Neural cell (in vitro differentiated cells): ENCODE results near the gene EPOP. TPM values are rescaled to one million over a fixed set of nuclear protein-coding genes. Genes with fewer than 3 reads are reported as not detected.

Source experiments
- H2AFZ ChIP-seq: fragments of 200-600, 300-800 bp; sonication (generic), shearing (Covaris generic); 2 replicates; pipeline ENCODE4 v1.6.0; 2014; ENCODE audit warnings: low read depth, mild to moderate bottlenecking, antibody characterized with exemption, low read length, moderate library complexity
- H3F3A ChIP-seq: fragments of 200-600 bp; shearing (Covaris generic); 2 replicates; pipeline ENCODE4 v1.6.1; 2016; ENCODE audit warnings: mild to moderate bottlenecking, moderate library complexity, mixed read lengths, antibody characterized with exemption, low read length; ENCODE audit not compliant: insufficient read depth, poor library complexity, severe bottlenecking
- H3K27ac ChIP-seq: fragments of 200-600, 300-800 bp; sonication (generic), shearing (Covaris generic); 2 replicates; pipeline ENCODE4 v1.5.1; 2014; ENCODE audit warnings: mild to moderate bottlenecking, low read length, moderate library complexity
- H3K27me3 ChIP-seq: fragments of 300-800, 200-600 bp; sonication (generic), shearing (Covaris generic); 2 replicates; pipeline ENCODE4 v1.6.0; 2014; ENCODE audit warnings: mild to moderate bottlenecking, low read depth, low read length, moderate library complexity; ENCODE audit not compliant: insufficient read depth
- H3K36me3 ChIP-seq: fragments of 300-800, 200-600 bp; sonication (generic), shearing (Covaris generic); 2 replicates; pipeline ENCODE4 v1.5.1; 2014; ENCODE audit warnings: mild to moderate bottlenecking, antibody characterized with exemption, low read length, moderate library complexity; ENCODE audit not compliant: insufficient read depth
- H3K4me2 ChIP-seq: fragments of 300-800, 200-600 bp; sonication (generic), shearing (Covaris generic); 2 replicates; pipeline ENCODE4 v1.6.0; 2014; ENCODE audit warnings: mild to moderate bottlenecking, low read length
- H3K4me3 ChIP-seq: fragments of 300-800, 200-600 bp; sonication (generic), shearing (Covaris generic); 2 replicates; pipeline ENCODE4 v1.5.1; 2014; ENCODE audit warnings: mild to moderate bottlenecking, low read length, moderate library complexity
- H3K79me2 ChIP-seq: fragments of 200-600 bp; shearing (Covaris generic); replicated peaks from 2 replicates; pipeline ENCODE4 v1.6.0; 2014; ENCODE audit warnings: mild to moderate bottlenecking, low read length, moderate library complexity; ENCODE audit not compliant: insufficient read depth
- H3K9ac ChIP-seq: fragments of 300-800, 200-600 bp; sonication (generic), shearing (Covaris generic); 2 replicates; pipeline ENCODE4 v1.6.1; 2016; ENCODE audit warnings: mild to moderate bottlenecking, low read length, mixed read lengths
- H3K9me2 ChIP-seq: fragments of 200-600 bp; shearing (Covaris generic); 2 replicates; pipeline ENCODE4 v1.6.1; 2016; ENCODE audit warnings: mild to moderate bottlenecking, low read length, mixed read lengths; ENCODE audit not compliant: insufficient read depth
- H3K9me3 ChIP-seq: fragments of 200-600, 300-800 bp; sonication (generic), shearing (Covaris generic); 2 replicates; pipeline ENCODE4 v1.6.1; 2016; ENCODE audit warnings: mild to moderate bottlenecking, mixed run types, low read length, moderate library complexity, mixed read lengths
- H4K20me1 ChIP-seq: fragments of 200-600 bp; shearing (Covaris generic); 2 replicates; pipeline ENCODE4 v1.6.1; 2016; ENCODE audit warnings: mild to moderate bottlenecking, mixed run types; ENCODE audit not compliant: insufficient read depth
- EP300 ChIP-seq: fragments of 450-650 bp; conservative IDR thresholded peaks from 2 replicates; pipeline ENCODE4 v1.6.1; 2014; ENCODE audit warnings: antibody characterized with exemption, mild to moderate bottlenecking, moderate library complexity; ENCODE audit not compliant: poor library complexity, severe bottlenecking
- EZH2 ChIP-seq: fragments of 200-600, 300-800 bp; shearing (Covaris generic), sonication (generic); IDR thresholded peaks from 2 replicates; pipeline ENCODE4 v1.6.1; 2014; ENCODE audit warnings: antibody characterized with exemption, low read length, borderline replicate concordance, mild to moderate bottlenecking; ENCODE audit not compliant: insufficient read depth, poor library complexity, severe bottlenecking
- MXI1 ChIP-seq: fragments of 450-650 bp; conservative IDR thresholded peaks from 2 replicates; pipeline ENCODE4 v1.6.1; 2014; ENCODE audit warnings: antibody characterized with exemption, mild to moderate bottlenecking; ENCODE audit not compliant: poor library complexity, severe bottlenecking
- POLR2AphosphoS5 ChIP-seq: IDR thresholded peaks from 2 replicates; pipeline ENCODE4 v1.6.1; 2012
- RAD21 ChIP-seq: fragments of 450-650 bp; conservative IDR thresholded peaks from 2 replicates; pipeline ENCODE4 v1.6.1; 2014; ENCODE audit warnings: antibody characterized with exemption, mild to moderate bottlenecking, moderate library complexity
- REST ChIP-seq: IDR thresholded peaks from 2 replicates; pipeline ENCODE4 v1.6.1; 2012; ENCODE audit warnings: borderline replicate concordance
- SMC3 ChIP-seq: fragments of 450-650 bp; conservative IDR thresholded peaks from 2 replicates; pipeline ENCODE4 v1.6.1; 2014; ENCODE audit warnings: antibody characterized with exemption, mild to moderate bottlenecking, moderate library complexity; ENCODE audit not compliant: poor library complexity
- TAF1 ChIP-seq: IDR thresholded peaks from 2 replicates; pipeline ENCODE4 v1.6.1; 2012; ENCODE audit warnings: low read depth
- polyA plus RNA-seq: library from polyadenylated mRNA; depleted of rRNA; stranded (reverse); fragments of >200 nt; gene quantifications from 2 replicates; pipeline ENCODE4 v1.2.3, GENCODE V29; 2014
- TF ChIP-seq, protein P1 (sequence below): fragments of 450-650 bp; IDR thresholded peaks from 2 replicates; pipeline ENCODE4 v1.5.1; 2014; ENCODE audit warnings: antibody characterized with exemption, mild to moderate bottlenecking, moderate library complexity; ENCODE audit not compliant: poor library complexity, severe bottlenecking

EPOP gene
- polyA plus RNA-seq, 1 donor from 2014 or later, result 1.1 TPM

DNA sequence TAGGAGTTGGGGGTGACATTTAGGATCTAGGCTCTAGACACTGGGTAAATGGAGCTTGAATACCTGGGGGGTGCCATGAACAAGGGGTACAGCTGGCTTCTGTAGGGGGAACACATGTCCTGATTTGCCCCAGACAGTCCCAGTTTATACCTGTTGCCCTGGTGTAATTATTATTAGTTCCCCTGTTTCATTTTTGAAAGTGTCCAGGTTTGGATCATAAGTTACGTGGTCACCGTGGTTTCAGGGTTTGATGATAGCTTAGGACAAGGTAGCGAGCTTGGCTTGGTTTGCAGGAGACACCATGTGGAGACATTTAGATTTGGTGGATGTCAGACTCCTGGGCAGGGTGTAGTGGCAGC is 35.8 kb upstream of the EPOP start:
- no peak overlapping the region for H2AFZ ChIP-seq
- H4K20me1 ChIP-seq, result no peaks in the 10 kb centered on the region
- H3K9me3 ChIP-seq, result no peaks in the 10 kb centered on the region
- H3K36me3 ChIP-seq, result no peaks in the 10 kb centered on the region
- no peaks in the 10 kb centered on the region for H3F3A ChIP-seq
- no peak overlapping the region for H3K9ac ChIP-seq
- TF ChIP-seq MXI1 (no peak), TAF1 (no peak), POLR2AphosphoS5 (no peak), EP300 (no peak), REST (no peak), RAD21 (no peak), EZH2 (no peak), SMC3 (no peak)
- TF ChIP-seq, protein P1, sequence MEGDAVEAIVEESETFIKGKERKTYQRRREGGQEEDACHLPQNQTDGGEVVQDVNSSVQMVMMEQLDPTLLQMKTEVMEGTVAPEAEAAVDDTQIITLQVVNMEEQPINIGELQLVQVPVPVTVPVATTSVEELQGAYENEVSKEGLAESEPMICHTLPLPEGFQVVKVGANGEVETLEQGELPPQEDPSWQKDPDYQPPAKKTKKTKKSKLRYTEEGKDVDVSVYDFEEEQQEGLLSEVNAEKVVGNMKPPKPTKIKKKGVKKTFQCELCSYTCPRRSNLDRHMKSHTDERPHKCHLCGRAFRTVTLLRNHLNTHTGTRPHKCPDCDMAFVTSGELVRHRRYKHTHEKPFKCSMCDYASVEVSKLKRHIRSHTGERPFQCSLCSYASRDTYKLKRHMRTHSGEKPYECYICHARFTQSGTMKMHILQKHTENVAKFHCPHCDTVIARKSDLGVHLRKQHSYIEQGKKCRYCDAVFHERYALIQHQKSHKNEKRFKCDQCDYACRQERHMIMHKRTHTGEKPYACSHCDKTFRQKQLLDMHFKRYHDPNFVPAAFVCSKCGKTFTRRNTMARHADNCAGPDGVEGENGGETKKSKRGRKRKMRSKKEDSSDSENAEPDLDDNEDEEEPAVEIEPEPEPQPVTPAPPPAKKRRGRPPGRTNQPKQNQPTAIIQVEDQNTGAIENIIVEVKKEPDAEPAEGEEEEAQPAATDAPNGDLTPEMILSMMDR, result no peak
- H3K27me3 ChIP-seq, result no peaks in the 10 kb centered on the region
- H3K9me2 ChIP-seq, result no peaks in the 10 kb centered on the region
- no peak overlapping the region for H3K27ac ChIP-seq
- H3K79me2 ChIP-seq, result peaks cover 10% of the 10 kb centered on the region
- no peak overlapping the region for H3K4me2 ChIP-seq
- H3K4me3 ChIP-seq, result no peak overlapping the region

GRCh38 chr17:38709864-38710603 is 35.3 kb upstream of the EPOP start:
- Histone ChIP-seq H3K27ac (no peak overlapping the region), H3F3A (no peaks in the 10 kb centered on the region), H4K20me1 (no peaks in the 10 kb centered on the region), H3K79me2 (peaks cover 10% of the 10 kb centered on the region), H3K27me3 (no peaks in the 10 kb centered on the region), H3K9me3 (no peaks in the 10 kb centered on the region), H2AFZ (no peak overlapping the region), H3K9ac (no peak overlapping the region), H3K4me2 (no peak overlapping the region), H3K36me3 (no peaks in the 10 kb centered on the region), H3K4me3 (no peak overlapping the region), H3K9me2 (no peaks in the 10 kb centered on the region)
- TF ChIP-seq TAF1, result no peak
- no peak for TF ChIP-seq POLR2AphosphoS5
- no peak for TF ChIP-seq EP300
- TF ChIP-seq EZH2, result no peak
- TF ChIP-seq MXI1, result no peak
- no peak for TF ChIP-seq SMC3
- TF ChIP-seq REST, result no peak
